ENCODE results near the gene FIS1. TPM values are rescaled to one million over a fixed set of nuclear protein-coding genes. Genes with fewer than 3 reads are reported as not detected.
A peak's percentile ranks its signal among the peaks of the same experiment; 100 is the strongest.

Gene FIS1
- total RNA-seq, 1 donor, result 186 TPM

DNA sequence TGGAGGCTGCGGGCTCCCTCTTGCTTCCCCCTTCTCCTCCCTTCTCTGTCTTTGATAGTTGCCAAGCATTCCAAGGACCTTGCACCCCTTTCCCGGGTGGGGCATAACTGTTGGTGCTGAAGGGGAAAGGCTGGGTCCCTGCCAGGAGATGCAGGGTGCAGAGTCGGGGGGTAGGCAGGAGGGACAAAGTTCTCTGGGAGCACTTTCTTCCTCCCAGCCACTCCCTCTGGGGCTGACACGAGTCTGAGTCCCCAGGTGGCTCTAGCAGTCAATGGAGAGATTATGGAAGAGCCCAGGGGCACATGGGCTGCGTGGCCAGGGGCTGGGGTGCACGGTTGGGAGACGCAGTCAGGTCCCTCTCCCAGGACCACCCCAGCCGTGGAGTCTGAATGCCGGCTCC, 9.4 kb downstream of the FIS1 start:
- no peak for DNase-seq (ENCODE audit: low read depth in 2 of 3, low spot score in 2 of 3)

DNA sequence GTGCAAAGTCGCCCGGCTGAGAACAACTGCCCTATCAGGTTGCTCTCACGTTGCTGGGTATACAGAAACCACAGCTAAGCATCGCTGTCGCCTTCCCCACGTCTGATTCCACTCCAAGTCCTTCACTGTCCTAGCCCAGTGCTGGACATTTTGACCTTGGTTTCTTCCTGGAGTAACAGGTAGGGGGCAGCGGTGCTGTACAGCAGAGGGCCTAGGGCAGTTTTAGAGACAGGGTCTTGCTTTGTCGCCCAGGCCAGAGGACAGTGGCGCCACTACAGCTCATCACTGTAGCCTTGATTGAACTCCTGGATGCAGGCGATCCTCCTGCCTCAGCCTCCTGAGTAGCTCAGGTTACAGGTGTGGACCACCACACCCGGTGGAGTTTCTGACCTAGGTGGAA, 9.8 kb downstream of the FIS1 start:
- DNase-seq (ENCODE audit: low read depth in 2 of 3, low spot score in 2 of 3), result peak in 1 of 3 donors; percentile 40

DNA sequence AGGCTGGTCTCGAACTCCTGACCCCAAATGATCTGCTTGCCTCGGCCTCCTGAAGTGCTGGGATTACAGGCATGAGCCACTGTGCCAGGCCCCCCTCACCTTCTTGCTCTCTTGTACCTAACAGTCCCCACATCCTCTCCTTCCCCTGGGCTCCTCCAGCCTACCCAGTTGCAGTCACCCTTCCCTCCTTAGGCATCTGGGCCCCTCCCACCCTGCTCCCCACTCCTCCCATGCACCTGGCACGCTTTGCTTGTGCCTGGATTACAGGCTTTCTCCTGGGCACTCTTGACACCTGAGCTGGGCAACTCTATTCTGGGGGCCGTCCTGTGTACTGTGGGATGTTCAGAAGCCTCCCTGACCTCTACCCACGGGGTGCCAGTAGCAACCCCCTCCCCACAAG, 10.2 kb downstream of the FIS1 start:
- no peak for DNase-seq (ENCODE audit: low read depth in 2 of 3, low spot score in 2 of 3)

DNA sequence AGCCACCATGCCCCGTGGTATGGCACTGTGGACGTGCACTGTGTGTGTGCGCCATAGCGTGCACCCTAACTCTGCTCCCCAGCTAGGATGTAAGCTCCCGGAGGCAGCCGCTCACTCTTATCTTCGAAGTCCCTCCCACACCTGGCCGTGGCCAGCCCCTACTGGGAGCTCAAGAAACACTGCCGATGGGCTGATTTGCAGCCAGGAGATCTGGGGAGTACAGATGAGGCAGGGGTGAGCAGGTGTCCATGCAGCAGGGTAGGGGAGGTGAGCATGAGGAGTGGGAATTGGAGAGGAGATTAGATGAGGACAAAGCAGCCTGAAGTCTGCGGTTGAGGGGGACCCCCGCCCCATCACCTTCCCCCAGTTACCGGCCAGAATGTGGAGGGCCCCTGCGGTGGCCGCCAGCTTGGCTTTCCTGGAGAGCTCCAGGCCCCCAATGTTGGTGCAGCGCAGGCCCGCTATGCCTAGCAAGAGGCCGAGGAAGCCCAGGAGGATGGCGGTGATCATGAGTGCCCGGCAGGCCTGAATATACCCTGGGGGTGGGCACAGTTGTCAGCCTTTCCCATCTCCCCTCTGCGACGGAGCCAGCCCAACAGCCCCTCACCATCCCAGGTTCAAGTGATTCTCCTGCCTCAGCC, 10.9 kb downstream of the FIS1 start:
- DNase-seq (ENCODE audit: low read depth in 2 of 3, low spot score in 2 of 3), result no peak

DNA sequence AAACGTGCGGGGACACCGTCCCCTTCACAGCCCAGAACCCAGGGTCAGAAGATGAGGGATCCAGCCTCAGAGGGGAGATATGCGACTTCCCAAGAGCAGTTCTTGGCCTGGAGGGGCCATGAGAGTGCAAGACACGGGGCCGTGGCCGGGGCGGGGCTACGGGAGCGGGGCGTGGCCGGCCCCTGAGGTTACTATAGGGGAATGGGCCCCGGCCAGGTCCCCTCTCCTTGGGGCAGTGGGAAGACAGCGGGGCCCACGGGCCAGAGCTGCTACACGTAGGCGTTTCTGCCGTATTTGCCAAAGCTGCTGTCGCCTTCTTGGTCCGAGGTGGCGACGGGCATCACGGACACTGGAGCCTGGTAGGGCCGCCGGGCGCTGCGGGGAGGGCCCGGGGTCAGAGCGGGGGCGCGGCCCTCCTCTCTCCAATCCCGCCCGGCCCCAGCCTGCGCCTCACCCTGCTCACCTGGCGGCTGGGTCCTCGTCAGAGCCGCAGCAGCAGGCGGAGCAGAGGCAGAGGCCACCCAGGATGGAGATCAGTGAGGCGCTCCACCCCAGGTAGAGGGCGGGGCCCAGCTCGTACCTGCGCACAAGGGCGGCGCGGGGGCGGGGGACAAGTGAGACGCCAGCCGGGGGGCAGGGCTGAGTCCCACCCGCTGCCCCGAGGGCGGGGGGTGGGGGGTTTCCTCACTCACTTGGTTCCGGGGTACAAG, 12.6 kb downstream of the FIS1 start:
- no peak for DNase-seq (ENCODE audit: low read depth in 2 of 3, low spot score in 2 of 3)

DNA sequence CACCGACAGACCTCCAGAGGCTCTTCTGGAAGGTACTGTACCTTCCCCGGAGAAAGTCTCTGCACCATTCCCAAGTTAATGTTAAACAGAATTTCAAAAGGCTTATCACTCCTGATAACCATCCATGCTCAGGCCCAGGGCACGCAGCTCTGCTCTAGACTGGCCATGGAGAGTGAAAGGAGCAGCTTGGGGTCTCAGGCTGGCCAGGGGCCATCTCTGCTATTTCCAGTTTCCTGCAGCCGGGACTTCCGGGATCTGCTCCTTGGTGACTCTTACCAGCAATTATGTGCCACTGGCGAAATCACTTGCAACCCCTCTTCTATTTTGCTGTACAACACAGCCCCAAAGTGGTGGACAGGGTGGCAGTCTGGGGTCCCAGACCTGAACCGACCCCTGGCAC, 13.2 kb downstream of the FIS1 start:
- no peak for DNase-seq (ENCODE audit: low read depth in 2 of 3, low spot score in 2 of 3)

DNA sequence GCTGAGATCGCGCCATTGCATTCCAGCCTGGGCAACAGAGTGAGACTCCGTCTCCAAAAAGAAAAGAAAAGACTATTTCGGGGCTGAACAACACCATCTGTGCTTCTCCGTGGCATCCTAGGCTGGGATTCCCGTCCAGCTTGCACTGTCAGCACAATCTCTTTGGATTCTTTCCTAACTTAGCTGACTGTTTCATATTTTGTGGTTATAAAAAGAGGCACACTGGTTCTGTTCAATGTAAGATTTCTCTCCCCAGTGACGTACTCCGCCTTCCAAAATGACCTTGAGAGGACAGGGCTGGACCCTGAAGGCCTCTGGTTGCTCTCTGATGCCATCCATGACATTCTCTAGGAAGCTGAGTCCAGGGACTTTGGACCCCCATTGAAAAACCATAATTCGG, 18.2 kb downstream of the FIS1 start:
- no peak for DNase-seq (ENCODE audit: low read depth in 2 of 3, low spot score in 2 of 3)

DNA sequence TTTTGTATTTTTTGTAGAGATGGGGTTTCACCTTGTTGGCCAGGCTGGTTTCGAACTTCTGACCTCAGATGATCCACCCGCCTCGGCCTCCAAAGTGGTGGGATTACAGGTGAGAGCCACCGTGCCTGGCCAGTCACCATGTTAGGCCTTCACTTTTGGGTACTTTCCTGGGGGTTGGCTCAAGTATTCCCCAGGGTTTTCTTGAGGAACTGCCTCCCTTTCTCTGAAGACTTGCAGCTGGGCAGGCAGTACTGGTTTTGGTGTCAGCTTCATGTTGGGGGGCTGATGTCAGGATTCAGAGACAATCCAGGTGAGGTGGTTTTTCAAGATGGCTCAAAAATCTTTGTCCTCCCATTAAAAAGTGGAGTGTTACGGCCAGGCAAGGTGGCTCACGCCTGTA, 19.2 kb downstream of the FIS1 start:
- DNase-seq (ENCODE audit: low read depth in 2 of 3, low spot score in 2 of 3), result no peak

DNA sequence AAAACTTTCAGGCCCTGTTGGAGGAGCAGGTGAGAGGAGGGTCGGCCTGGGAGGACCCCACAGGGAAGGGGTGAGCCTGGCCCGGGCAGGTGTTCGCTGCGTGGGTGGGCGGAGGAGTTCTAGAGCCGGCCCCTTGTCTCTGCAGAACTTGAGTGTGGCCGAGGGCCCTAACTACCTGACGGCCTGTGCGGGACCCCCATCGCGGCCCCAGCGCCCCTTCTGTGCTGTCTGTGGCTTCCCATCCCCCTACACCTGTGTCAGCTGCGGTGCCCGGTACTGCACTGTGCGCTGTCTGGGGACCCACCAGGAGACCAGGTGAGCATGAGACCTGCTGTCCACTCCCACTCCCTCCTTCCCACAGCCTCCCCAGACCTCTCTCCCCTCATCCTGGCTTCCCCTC, 21.4 kb downstream of the FIS1 start:
- no peak for DNase-seq (ENCODE audit: low read depth in 2 of 3, low spot score in 2 of 3)

DNA sequence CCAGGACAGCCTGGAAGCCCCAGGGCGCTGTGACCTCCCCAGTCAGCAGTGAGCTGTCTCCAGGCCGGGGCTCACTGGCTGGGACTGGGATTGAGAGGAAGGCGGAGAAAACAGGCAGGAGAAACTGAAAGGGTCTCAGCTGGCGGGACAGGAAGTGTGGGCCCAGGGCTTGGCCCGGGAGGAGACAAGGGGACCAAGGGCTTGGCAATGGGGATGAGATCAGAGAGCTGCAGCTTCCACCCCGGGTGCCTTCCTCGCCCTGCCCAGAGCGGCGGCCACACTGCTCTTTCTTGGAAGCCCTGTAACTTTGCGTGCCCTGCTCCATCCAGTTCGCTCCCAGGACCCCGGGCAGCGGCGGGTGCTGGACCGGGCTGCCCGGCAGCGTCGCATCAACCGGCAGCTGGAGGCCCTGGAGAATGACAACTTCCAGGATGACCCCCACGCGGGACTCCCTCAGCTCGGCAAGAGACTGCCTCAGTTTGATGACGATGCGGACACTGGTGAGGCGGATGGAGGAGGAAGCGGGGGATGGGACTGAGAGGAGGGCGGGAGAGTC, 22.5 kb downstream of the FIS1 start:
- no peak for DNase-seq (ENCODE audit: low read depth in 2 of 3, low spot score in 2 of 3)

DNA sequence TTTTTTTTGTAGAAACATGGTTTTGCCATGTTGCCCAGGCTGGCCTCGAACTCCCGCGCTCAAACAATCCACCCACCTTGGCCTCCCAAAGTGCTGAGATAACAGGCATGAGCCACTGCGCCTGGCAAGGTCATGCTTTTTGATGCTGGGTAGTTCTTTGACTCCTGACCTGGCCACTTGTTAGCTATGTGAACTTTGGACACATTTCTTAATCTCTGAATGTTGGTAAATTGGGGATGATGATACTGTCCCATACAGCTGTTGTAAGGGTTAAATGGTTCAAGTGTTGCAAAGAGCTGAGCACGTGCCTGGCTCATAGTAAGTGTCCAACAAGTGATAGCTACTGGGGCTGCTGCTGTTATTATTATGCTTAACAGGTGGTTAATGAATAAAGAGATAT, 24.6 kb downstream of the FIS1 start:
- DNase-seq (ENCODE audit: low read depth in 2 of 3, low spot score in 2 of 3), result no peak

DNA sequence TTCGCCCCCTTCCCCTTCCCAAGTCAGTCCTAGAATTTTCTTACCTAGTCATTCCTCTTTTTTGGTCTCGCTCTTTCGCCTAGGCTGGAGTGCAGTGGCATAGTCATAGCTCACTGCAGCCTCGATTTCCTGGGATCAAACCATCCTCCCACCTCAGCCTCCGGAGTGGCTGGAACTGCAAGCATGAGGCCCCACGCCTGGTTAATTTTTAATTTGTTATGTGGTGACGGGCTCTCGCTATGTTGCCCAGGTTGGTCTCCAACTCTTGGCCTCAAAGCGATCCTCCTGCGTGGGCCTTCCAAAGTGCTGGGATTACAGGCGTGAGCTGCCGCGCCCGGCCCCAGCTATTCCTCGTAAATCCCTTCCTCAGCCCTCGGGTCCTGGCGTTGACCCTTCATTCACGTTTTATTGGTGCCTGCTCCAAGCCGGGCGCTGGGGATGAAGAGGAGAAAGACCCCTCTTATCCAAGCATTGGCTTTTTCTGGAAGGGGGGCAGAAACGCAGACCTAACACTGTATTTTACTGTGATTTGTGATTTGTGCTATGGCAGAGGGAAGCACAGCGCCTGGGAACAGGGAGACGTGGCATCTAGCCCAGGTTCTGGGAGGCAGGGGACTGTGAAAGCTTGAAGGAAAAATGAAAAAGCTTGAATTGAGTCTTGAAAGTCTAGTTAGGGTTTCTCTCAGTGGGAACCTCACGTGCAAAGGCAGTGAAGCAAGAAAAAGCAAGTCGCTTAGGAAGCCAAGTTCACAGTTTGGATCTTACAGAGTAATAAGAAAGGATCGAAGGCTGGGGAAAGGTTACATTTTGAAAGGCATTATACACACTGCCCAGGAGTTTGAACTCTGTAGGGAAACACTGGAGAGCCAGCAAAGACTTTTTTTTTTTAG, 26.4 kb downstream of the FIS1 start:
- no peak for DNase-seq (ENCODE audit: low read depth in 2 of 3, low spot score in 2 of 3)

DNA sequence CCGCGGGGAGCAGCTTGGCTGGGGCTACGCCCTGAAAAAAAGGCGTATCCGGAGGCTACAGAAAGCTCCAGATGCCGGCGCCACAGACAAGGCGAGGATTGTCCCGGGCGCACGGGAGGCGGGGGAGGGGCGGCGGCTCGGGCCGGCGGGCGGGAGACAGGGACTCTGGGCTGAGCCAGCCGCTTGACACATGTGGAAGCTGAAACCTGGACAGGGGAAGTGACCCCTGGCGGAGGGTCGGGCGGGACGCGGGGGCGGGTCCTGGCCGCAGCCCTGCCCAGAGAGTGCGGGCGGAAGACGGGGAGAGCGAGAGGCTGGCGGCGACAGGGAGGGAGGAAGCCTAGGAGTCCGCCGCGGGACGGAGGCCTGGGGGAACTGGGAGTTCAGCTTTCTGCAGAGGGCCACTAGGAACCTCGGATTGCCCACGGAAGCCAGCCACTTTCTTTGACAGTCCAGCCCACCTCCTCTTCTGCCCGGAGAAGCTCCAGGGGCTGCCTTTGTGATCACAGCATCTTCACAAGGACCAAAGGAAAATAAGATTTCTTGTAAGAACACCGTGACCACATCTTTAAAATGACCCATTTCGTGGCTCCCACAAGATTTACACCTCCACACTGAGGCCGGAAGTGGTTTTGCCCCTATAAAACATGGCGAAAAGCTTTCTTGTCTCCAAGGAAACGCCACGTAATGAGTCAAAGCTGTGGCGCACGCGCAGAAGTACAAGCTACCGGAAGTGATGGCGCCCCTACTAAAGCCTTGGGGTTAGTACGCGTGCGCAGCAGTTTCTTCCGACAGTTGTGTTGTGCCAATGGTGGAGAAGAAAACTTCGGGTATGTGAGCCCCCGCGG, 27.3 kb downstream of the FIS1 start, which contains the start of the genes PLOD3 and ZNHIT1:
Gene PLOD3 (minus strand): TSS at position 194 of the 848 bp plus-strand sequence. CDS start 307 bp downstream, outside the sequence.
Gene ZNHIT1 (plus strand): TSS at position 778 of the 848 bp plus-strand sequence. CDS start 31 bp downstream, at position 809.
- peak; percentile 93 to 100 (median 98) for DNase-seq (ENCODE audit: low read depth in 2 of 3, low spot score in 2 of 3)

DNA sequence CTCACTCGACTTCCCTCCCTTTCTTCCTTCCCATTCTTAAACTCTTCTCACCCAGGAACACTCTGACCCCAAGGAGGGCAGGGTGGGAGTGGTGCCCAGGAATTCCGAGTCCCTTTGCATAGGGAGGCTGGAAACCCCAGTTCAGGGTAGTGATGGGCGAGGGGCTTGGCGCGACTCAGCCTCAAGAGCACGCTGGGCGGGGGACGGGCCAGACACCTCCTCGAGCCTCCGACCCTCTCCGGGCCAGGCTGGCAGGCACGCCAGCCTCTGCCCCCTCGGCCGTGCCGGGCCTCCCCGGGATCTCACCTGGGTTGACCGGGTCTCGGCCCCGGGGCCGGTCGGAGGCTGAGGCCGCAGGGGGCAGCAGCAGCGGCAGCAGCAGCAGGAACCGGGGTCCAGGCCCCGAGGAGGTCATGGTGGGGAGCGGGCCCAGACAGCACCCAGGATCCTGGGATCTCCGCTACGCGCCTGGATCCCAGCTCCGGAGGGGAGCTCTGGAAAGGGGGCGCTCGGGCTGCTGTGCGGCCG, 28.0 kb downstream of the FIS1 start:
- DNase-seq (ENCODE audit: low read depth in 2 of 3, low spot score in 2 of 3), result no peak

DNA sequence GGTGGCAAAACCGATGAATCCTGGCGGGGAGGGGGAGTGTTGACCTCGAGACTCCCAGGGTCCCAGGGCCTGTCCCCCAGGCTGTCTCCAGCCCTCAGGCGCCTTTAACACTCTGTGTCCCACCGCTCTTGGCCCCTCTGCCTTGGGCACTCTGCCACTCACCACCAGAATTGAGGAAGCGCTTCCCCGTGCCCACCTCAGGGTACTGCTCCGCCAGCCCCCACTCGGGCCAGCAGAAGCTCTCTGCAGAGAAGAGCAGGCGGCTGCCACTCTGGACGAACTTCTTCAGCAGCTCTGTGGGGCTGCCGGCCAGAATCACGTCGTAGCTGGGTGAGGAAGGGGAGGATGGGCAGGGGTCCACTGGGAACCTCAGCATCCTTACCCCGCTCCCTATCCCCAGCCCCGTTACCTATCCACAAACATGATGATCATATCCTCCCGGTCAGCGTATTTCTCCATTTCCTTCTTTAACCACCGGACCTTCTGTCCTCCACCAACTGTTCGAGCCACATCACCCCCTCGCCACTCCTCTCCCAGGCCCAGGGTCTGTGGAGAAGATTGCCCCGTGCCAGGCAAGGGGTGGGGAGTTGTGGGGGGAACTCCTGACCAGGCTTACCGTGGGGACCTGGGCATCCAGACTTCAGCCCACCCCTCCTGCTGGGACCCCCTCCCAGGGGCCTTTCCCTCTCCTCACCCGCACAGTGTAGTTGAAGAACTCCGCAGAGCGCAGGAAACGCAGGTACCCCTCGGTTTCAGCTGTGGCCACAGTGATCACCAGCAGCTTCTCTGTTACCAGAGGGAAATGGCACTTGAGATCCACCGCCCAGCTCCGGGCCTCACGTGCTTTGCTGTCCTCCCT, 28.7 kb downstream of the FIS1 start:
- no peak for DNase-seq (ENCODE audit: low read depth in 2 of 3, low spot score in 2 of 3)

DNA sequence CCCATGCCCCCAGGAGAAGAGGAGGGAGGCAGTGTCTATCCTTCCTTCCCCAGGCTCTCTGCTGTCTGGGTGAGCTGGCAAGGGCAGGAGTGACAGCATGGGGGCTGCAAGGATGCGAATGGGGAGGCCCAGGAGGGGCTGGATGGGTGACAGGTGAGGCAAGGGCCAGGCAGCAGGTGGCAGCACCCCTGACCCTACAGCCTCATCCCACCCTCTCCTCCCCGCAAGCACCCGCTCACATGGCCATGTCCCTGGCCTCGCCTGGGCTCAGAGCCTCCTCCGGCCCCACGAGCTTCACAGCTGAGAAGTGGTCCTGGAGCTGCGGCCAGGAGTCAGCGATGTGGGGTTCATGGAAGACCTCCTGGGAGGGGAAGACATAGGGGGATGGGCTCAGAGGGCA, 32.9 kb downstream of the FIS1 start:
- DNase-seq (ENCODE audit: low read depth in 2 of 3, low spot score in 2 of 3), result no peak

DNA sequence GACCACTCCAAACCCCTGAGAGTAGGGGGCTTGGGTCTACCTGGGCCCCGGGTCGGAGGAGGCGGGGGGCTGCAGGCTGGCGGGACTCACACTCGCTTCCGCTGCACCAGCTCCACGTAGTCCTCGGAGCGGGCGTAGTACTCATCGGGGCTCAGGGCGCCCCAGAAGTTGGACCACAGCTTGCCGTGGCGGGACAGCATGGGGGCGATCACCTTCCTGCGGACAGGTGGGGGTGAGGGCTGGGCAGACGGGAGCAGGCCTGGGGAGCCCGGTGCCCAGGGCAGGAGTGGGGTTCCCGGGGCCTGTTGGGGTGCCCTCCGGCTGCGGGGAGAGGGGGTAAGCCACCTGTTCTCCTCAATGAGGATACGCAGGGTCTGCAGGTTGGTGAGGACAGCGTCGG, 33.4 kb downstream of the FIS1 start:
- DNase-seq (ENCODE audit: low read depth in 2 of 3, low spot score in 2 of 3), result no peak

DNA sequence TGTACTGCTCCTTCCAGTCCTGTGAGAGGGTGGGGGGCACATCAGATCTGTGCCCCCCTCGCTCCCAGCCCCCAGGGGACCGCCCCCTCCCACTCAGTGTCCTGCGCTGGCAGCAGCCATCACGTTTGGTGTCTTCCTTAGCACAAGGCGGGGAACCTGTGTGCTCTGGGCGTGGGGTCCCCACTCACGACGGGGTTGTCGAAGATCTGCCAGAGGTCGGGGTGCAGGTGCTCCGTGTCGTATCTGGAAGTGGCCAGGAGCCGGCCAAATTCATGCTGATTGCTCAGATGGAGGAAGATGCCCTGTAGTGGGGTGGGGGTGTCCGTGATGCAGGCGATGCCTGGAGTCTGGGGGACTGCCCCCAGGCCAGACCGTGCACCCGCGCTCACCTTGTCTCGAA, 34.7 kb downstream of the FIS1 start:
- no peak for DNase-seq (ENCODE audit: low read depth in 2 of 3, low spot score in 2 of 3)

DNA sequence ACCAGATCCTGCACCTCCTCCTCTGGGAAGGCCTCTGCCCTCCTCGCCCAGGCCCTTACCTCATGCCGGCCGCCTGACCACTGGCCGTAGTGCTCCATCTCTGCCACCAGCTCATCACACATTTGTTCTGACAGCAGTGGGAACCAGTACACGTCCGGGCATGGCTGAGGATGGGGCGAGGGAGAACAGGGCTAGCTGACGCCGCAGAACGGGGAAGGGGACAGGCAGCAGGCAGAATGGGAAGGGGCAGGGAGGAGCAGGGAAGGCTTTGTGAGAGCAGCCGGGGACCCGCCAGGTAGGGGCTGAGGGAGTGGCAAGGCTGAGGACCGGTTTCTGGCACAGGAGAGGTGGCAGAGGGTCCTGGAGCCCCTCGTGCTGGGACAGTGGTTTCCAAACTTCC, 36.1 kb downstream of the FIS1 start:
- no peak for DNase-seq (ENCODE audit: low read depth in 2 of 3, low spot score in 2 of 3)

Measured in hematopoietic multipotent progenitor cell (in vitro differentiated cells).